Epidermal melanocyte (primary cell): Measurements from ENCODE around the gene FEV.

ENCODE experiments used
- DNase-seq: peaks from one replicate; pipeline ENCODE4 v3.0.0; 2011; ENCODE audit warnings: low spot score; ENCODE audit not compliant: insufficient read length

Gene FEV

GRCh38 chr2:219017201-219017931 lies 32.4 kb upstream of the FEV start:
- DNase-seq: no peak

GRCh38 chr2:219016721-219017120 lies 31.7 kb upstream of the FEV start:
- no peak for DNase-seq

- no peak for DNase-seq
Observed at GRCh38 chr2:219010873-219011272, 25.9 kb upstream of the FEV start.

GRCh38 chr2:219010162-219010756 lies 25.3 kb upstream of the FEV start:
- DNase-seq: no peak

- DNase-seq: no peak
Observed at GRCh38 chr2:219009294-219009693, 24.3 kb upstream of the FEV start.

GRCh38 chr2:219003979-219004378 lies 19.0 kb upstream of the FEV start:
- no peak for DNase-seq

GRCh38 chr2:219003267-219003634 lies 18.3 kb upstream of the FEV start:
- no peak for DNase-seq

GRCh38 chr2:219002395-219003266 lies 17.6 kb upstream of the FEV start:
- DNase-seq: no peak

- DNase-seq: no peak
Observed at GRCh38 chr2:219001577-219002394, 16.8 kb upstream of the FEV start.

GRCh38 chr2:219001100-219001576 lies 16.2 kb upstream of the FEV start:
- DNase-seq: no peak

- no peak for DNase-seq
Observed at GRCh38 chr2:219000569-219000960, 15.6 kb upstream of the FEV start.

GRCh38 chr2:218999881-219000568 lies 15.0 kb upstream of the FEV start:
- no peak for DNase-seq

GRCh38 chr2:218999021-218999880 lies 14.3 kb upstream of the FEV start:
- no peak for DNase-seq

- DNase-seq: no peak
Observed at GRCh38 chr2:218998414-218999002, 13.5 kb upstream of the FEV start.

- DNase-seq: no peak
Observed at GRCh38 chr2:218997731-218998130, 12.7 kb upstream of the FEV start.

GRCh38 chr2:218996937-218997336 lies 12.0 kb upstream of the FEV start:
- DNase-seq: no peak

- peak; percentile 93 for DNase-seq
Observed at GRCh38 chr2:218995972-218996711, 11.2 kb upstream of the FEV start.

- no peak for DNase-seq
Observed at GRCh38 chr2:218995561-218995960, 10.6 kb upstream of the FEV start.
